ENCODE data around the gene KBTBD7. TPM values are rescaled to one million over a fixed set of nuclear protein-coding genes. Genes with fewer than 3 reads are reported as not detected.

Gene KBTBD7
- total and polyA plus RNA-seq, 2 donors, result 5.1 to 23.1 TPM

Other genes with a start within 250 kb of the KBTBD7 start
- gene ELF1, start 175.3 kb downstream of the KBTBD7 start, total RNA-seq, result 83.9 TPM
- gene ELF1, start 175.3 kb downstream of the KBTBD7 start, polyA plus RNA-seq, result 57.4 TPM
- gene WBP4, start 133.1 kb downstream of the KBTBD7 start, total RNA-seq, result 14.5 TPM
- gene WBP4, start 133.1 kb downstream of the KBTBD7 start, polyA plus RNA-seq, result 14.5 TPM
- gene KBTBD6, start 61.8 kb downstream of the KBTBD7 start, total RNA-seq, result 17.0 TPM
- 5.5 TPM for gene KBTBD6, start 61.8 kb downstream of the KBTBD7 start, polyA plus RNA-seq
- gene MTRF1, start 69.0 kb upstream of the KBTBD7 start, total RNA-seq, result 25.1 TPM
- gene MTRF1, start 69.0 kb upstream of the KBTBD7 start, polyA plus RNA-seq, result 7.0 TPM
- 53.8 TPM for gene NAA16, start 116.7 kb upstream of the KBTBD7 start, total RNA-seq
- gene NAA16, start 116.7 kb upstream of the KBTBD7 start, polyA plus RNA-seq, result 10.6 TPM

Data from urinary bladder (tissue), 2 donors.